Sigmoid colon (tissue), 7 donors: ENCODE data around the gene GADD45GIP1. TPM values are rescaled to one million over a fixed set of nuclear protein-coding genes. Genes with fewer than 3 reads are reported as not detected.

Experiments used
- DNase-seq: peaks from one replicate; pipeline ENCODE4 v3.0.0-alpha.2; 2019
- H3K27ac ChIP-seq, 4 donors: fragments of 200-600 bp; sonication (generic); one replicate each; pipeline ENCODE4 v1.5.1; 2016 to 2019; ENCODE audit warnings: mild to moderate bottlenecking in 1 of 4
- H3K27me3 ChIP-seq, 3 donors: fragments of 200-600 bp; sonication (generic); one replicate each; pipeline ENCODE4 v1.5.1; 2019; ENCODE audit warnings: mild to moderate bottlenecking in 1 of 3
- H3K36me3 ChIP-seq, 4 donors: fragments of 200-600 bp; sonication (generic); one replicate each; pipeline ENCODE4 v1.5.1; 2016 to 2019
- H3K4me1 ChIP-seq, 4 donors: fragments of 200-600 bp; sonication (generic); one replicate each; pipeline ENCODE4 v1.5.1; 2017 to 2019
- H3K4me3 ChIP-seq, 4 donors: fragments of 200-600 bp; sonication (generic); one replicate each; pipeline ENCODE4 v1.5.1; 2017 to 2019; ENCODE audit warnings: mild to moderate bottlenecking in 2 of 4, moderate library complexity in 1 of 4
- H3K9me3 ChIP-seq, 4 donors: fragments of 200-600 bp in 3 of 4; sonication (generic) in 3 of 4; one replicate each; pipeline versions ENCODE4 v1.5.1 to v1.6.1; 2013 to 2019
- CTCF ChIP-seq, 4 experiments: fragments of 450-650 bp in 3 of 4; fragments of 200-600 bp in 1 of 4; IDR thresholded peaks; one replicate each; pipeline ENCODE4 v1.5.1; 2016 to 2019; ENCODE audit warnings: antibody characterized with exemption in 4 of 4, mild to moderate bottlenecking in 3 of 4, moderate library complexity in 2 of 4
- EP300 ChIP-seq, 4 donors: sonication (generic); formaldehyde crosslinking; IDR thresholded peaks; one replicate each; pipeline ENCODE4 v1.6.1; 2017; ENCODE audit warnings: antibody characterized with exemption in 4 of 4
- POLR2A ChIP-seq, 2 donors: fragments of 450-650 bp; IDR thresholded peaks; one replicate each; pipeline ENCODE4 v1.6.1; 2016; ENCODE audit warnings: antibody characterized with exemption in 2 of 2, mild to moderate bottlenecking in 2 of 2, moderate library complexity in 2 of 2
- POLR2AphosphoS5 ChIP-seq, 4 donors: sonication (generic); formaldehyde crosslinking; IDR thresholded peaks; one replicate each; pipeline ENCODE4 v1.6.1; 2017; ENCODE audit warnings: antibody characterized with exemption in 4 of 4
- WGBS, 2 donors: extraction: QIAGEN DNeasy Blood & Tissue Kit; methylation state at CpG; one replicate each; pipeline ENCODE4 v1.1.7; 2013; 5-methylcytosine and 5-hydroxymethylcytosine counted together
- intact Hi-C: fragments of 100-400 bp; cut with DNase I; formaldehyde crosslinking; loops from one replicate; pipeline ENCODE4 v1.15.1; 2023
- polyA plus RNA-seq, 3 donors: library from polyadenylated mRNA; stranded (reverse); fragments of 200-250 nt; gene quantifications; one replicate each; pipeline ENCODE4 v1.2.3, GENCODE V29; 2013
- total RNA-seq, 4 donors: library from RNA; depleted of rRNA; stranded (reverse); fragments of >200 nt; gene quantifications; one replicate each; pipeline ENCODE4 v1.1.0, GENCODE V29; 2016
- donor health status: healthy with polysubstance abuse.
- donor health status: Bipolar disorder and iron deficiency.
- donor health status: healthy.

Gene GADD45GIP1
- total RNA-seq (10 to 100 TPM; 36.0 to 65.8 (median 53.5) TPM), polyA plus RNA-seq (10 to 100 TPM; 23.6 to 32.1 (median 28.2) TPM)

GRCh38 chr19:12956446-12957388 is at the start of gene GADD45GIP1:
TSS of gene GADD45GIP1 (minus strand) at chr19:12957223. CDS start at chr19:12957212, 11 bp downstream.
- no peaks in the 10 kb centered on the region for H3K9me3 ChIP-seq
- 2 to 4% methylated on average over 84 of the region's 84 CpGs for WGBS, 2 donors
- intact Hi-C loops: no loop called here
- H3K4me1 ChIP-seq: peaks cover 0 to 43% (median 29%) of the 10 kb centered on the region in 4 donors
- H3K4me3 ChIP-seq: peak within 1 kb of the TSS; percentile 73 to 96 (median 91)
- H3K27me3 ChIP-seq: no peaks in the 10 kb centered on the region
- peak; percentile 88 for DNase-seq
- TF ChIP-seq POLR2AphosphoS5 (IDR thresholded peaks at IDR 0.05) (peak; percentile 32 to 86 (median 72)), CTCF (IDR thresholded peaks at IDR 0.05) (no peak), POLR2A (IDR thresholded peaks at IDR 0.05) (peak in 1 of 2 donors; percentile 45)
- peaks cover 9 to 31% (median 19%) of the 10 kb centered on the region in 4 donors for H3K36me3 ChIP-seq
- peak within 1 kb of the TSS; percentile 91 to 94 (median 92) for H3K27ac ChIP-seq

GRCh38 chr19:13005861-13006370 is 48.9 kb upstream of the GADD45GIP1 start:
- H3K27me3 ChIP-seq: no peaks in the 10 kb centered on the region
- no peaks in the 10 kb centered on the region for H3K36me3 ChIP-seq
- no peak for TF ChIP-seq POLR2AphosphoS5 (IDR thresholded peaks at IDR 0.05)
- no peak for TF ChIP-seq CTCF (IDR thresholded peaks at IDR 0.05)
- TF ChIP-seq EP300 (IDR thresholded peaks at IDR 0.05): no peak
- no peak for TF ChIP-seq POLR2A (IDR thresholded peaks at IDR 0.05)
- intact Hi-C loops: loop anchor here (2.0 to 5.0 kb wide), 2 partner anchors 17 to 214 kb away; partner anchors contain the start of gene JUNB
- H3K9me3 ChIP-seq: no peaks in the 10 kb centered on the region
- peaks cover 0 to 99% (median 96%) of the 10 kb centered on the region in 4 donors for H3K4me1 ChIP-seq
- peak overlapping the region; percentile 80 to 98 (median 95) for H3K27ac ChIP-seq
- H3K4me3 ChIP-seq: peak overlapping the region in 1 of 4 donors; percentile 8
- no peak for DNase-seq
- WGBS, 2 donors: 33 to 72% methylated on average over 12 of the region's 12 CpGs

GRCh38 chr19:13005253-13005652 is 48.2 kb upstream of the GADD45GIP1 start:
- no peak for DNase-seq
- H3K27me3 ChIP-seq: no peaks in the 10 kb centered on the region
- H3K4me1 ChIP-seq: peaks cover 0 to 99% (median 96%) of the 10 kb centered on the region in 4 donors
- H3K36me3 ChIP-seq: no peaks in the 10 kb centered on the region
- no peak overlapping the region for H3K4me3 ChIP-seq
- H3K27ac ChIP-seq: peak overlapping the region; percentile 80 to 98 (median 95)
- WGBS, 2 donors: 88 to 89% methylated on average over 4 of the region's 4 CpGs
- TF ChIP-seq POLR2A (IDR thresholded peaks at IDR 0.05) (no peak), POLR2AphosphoS5 (IDR thresholded peaks at IDR 0.05) (no peak), CTCF (IDR thresholded peaks at IDR 0.05) (no peak), EP300 (IDR thresholded peaks at IDR 0.05) (no peak)
- no peaks in the 10 kb centered on the region for H3K9me3 ChIP-seq
- intact Hi-C loops: loop anchor here (5.0 kb wide), 1 partner anchor 213 kb away; the partner anchor contains the start of gene JUNB

GRCh38 chr19:13004273-13004672 is 47.2 kb upstream of the GADD45GIP1 start:
- H3K27me3 ChIP-seq: no peaks in the 10 kb centered on the region
- DNase-seq: no peak
- H3K27ac ChIP-seq: peak overlapping the region; percentile 80 to 98 (median 95)
- peaks cover 0 to 99% (median 96%) of the 10 kb centered on the region in 4 donors for H3K4me1 ChIP-seq
- H3K36me3 ChIP-seq: no peaks in the 10 kb centered on the region
- intact Hi-C loops: no loop called here
- WGBS, 2 donors: 18 to 68% methylated on average over 7 of the region's 7 CpGs
- H3K9me3 ChIP-seq: no peaks in the 10 kb centered on the region
- H3K4me3 ChIP-seq: no peak overlapping the region
- TF ChIP-seq CTCF (IDR thresholded peaks at IDR 0.05) (no peak), POLR2A (IDR thresholded peaks at IDR 0.05) (no peak), EP300 (IDR thresholded peaks at IDR 0.05) (no peak), POLR2AphosphoS5 (IDR thresholded peaks at IDR 0.05) (no peak)
